HEK293 (cell line): ENCODE results near the gene RNF225.
"Not testable (repeated sequence)": the region's sequence is repeated elsewhere in the genome, so short reads cannot be mapped to it uniquely, and the experiment has no call there.

Experiments used
- CTCF ChIA-PET: fragments of 350-600 bp; formaldehyde crosslinking; extraction: SDS; loops from one replicate; lab custom pipeline; 2021; ENCODE audit warnings: antibody characterized with exemption; lab: Yijun Ruan, JAX
- POLR2A ChIA-PET: fragments of 300-600 bp; formaldehyde crosslinking; extraction: SDS; loops from one replicate; lab custom pipeline; 2020; ENCODE audit warnings: antibody characterized with exemption, inconsistent platforms; lab: Yijun Ruan, JAX
- H3K27ac ChIP-seq: fragments of 200-500 bp; sonication (Bioruptor generic); 2 replicates; pipeline ENCODE4 v1.5.1; 2014; ENCODE audit warnings: low read depth, low read length, control low read depth, inconsistent platforms; ENCODE audit errors: extremely low read depth
- H3K36me3 ChIP-seq, 2 experiments: fragments of 200-500 bp in 1 of 2; sonication (Bioruptor generic) in 1 of 2; 1 replicate in 1 of 2; 2 replicates in 1 of 2; pipeline ENCODE4 v1.5.1; 2014 to 2017; ENCODE audit warnings: inconsistent platforms in 2 of 2, low read length in 2 of 2; ENCODE audit not compliant: control insufficient read depth in 2 of 2, insufficient read depth in 1 of 2
- H3K4me1 ChIP-seq: fragments of 200-500 bp; sonication (Bioruptor generic); 2 replicates; pipeline ENCODE4 v1.5.1; 2014; ENCODE audit warnings: mild to moderate bottlenecking, low read length, inconsistent platforms; ENCODE audit not compliant: control insufficient read depth, insufficient read depth
- H3K4me3 ChIP-seq: 2 replicates; pipeline ENCODE4 v1.5.1; 2011; ENCODE audit warnings: low read depth, mild to moderate bottlenecking, control low read depth, low read length, moderate library complexity
- H3K9me3 ChIP-seq: fragments of 200-500 bp; sonication (Bioruptor generic); 2 replicates; pipeline ENCODE4 v1.5.1; 2014; ENCODE audit warnings: low read depth, low read length, inconsistent platforms; ENCODE audit not compliant: control insufficient read depth, insufficient read depth
- BCL11B ChIP-seq: fragments of 450-650 bp; formaldehyde crosslinking; IDR thresholded peaks from 2 replicates; pipeline ENCODE4 v1.5.1; 2016; ENCODE audit warnings: low read depth, missing biosample characterization, missing genetic modification characterization
- EGR2 ChIP-seq: fragments of 450-650 bp; formaldehyde crosslinking; IDR thresholded peaks from 2 replicates; pipeline ENCODE4 v1.5.1; 2016; ENCODE audit warnings: low read depth, missing biosample characterization, missing genetic modification characterization
- GLI2 ChIP-seq: fragments of 450-650 bp; formaldehyde crosslinking; IDR thresholded peaks from 2 replicates; pipeline ENCODE4; 2017; ENCODE audit warnings: missing biosample characterization, missing genetic modification characterization, low read depth, borderline replicate concordance
- KLF1 ChIP-seq: fragments of 450-650 bp; formaldehyde crosslinking; IDR thresholded peaks from 2 replicates; pipeline ENCODE4 v1.5.1; 2016; ENCODE audit warnings: missing biosample characterization, missing genetic modification characterization
- MYNN ChIP-seq: fragments of 450-650 bp; formaldehyde crosslinking; IDR thresholded peaks from 2 replicates; pipeline ENCODE4 v1.5.1; 2016; ENCODE audit warnings: missing biosample characterization, missing genetic modification characterization, borderline replicate concordance
- ZBTB21 ChIP-seq: fragments of 450-650 bp; formaldehyde crosslinking; IDR thresholded peaks from 2 replicates; pipeline ENCODE4 v1.5.1; 2017; ENCODE audit warnings: missing biosample characterization, missing genetic modification characterization
- ZBTB7A ChIP-seq: fragments of 450-650 bp; formaldehyde crosslinking; IDR thresholded peaks from 2 replicates; pipeline ENCODE4 v1.5.1; 2016; ENCODE audit warnings: low read depth, missing biosample characterization, missing genetic modification characterization
- ZBTB8A ChIP-seq: fragments of 450-650 bp; formaldehyde crosslinking; IDR thresholded peaks from 2 replicates; pipeline ENCODE4 v1.5.1; 2016; ENCODE audit warnings: missing biosample characterization, missing genetic modification characterization
- ZFHX2 ChIP-seq: fragments of 450-650 bp; formaldehyde crosslinking; conservative IDR thresholded peaks from 2 replicates; pipeline ENCODE4 v1.5.1; 2016; ENCODE audit warnings: missing biosample characterization, missing genetic modification characterization
- ZNF146 ChIP-seq: fragments of 450-650 bp; formaldehyde crosslinking; IDR thresholded peaks from 2 replicates; pipeline ENCODE4 v1.5.1; 2016; ENCODE audit warnings: missing biosample characterization, missing genetic modification characterization
- ZNF510 ChIP-seq: fragments of 450-650 bp; formaldehyde crosslinking; IDR thresholded peaks from 2 replicates; pipeline ENCODE4 v1.5.1; 2018; ENCODE audit warnings: mild to moderate bottlenecking, missing genetic modification characterization, missing biosample characterization; ENCODE audit not compliant: insufficient replicate concordance
- ZNF660 ChIP-seq: fragments of 450-650 bp; IDR thresholded peaks from 2 replicates; pipeline ENCODE4 v1.5.1; 2018; ENCODE audit warnings: missing biosample characterization, mild to moderate bottlenecking, missing genetic modification characterization
- ZNF701 ChIP-seq: fragments of 450-650 bp; formaldehyde crosslinking; IDR thresholded peaks from 2 replicates; pipeline ENCODE4 v1.5.1; 2016; ENCODE audit warnings: missing biosample characterization, missing genetic modification characterization
- ZNF843 ChIP-seq: fragments of 450-650 bp; formaldehyde crosslinking; IDR thresholded peaks from 2 replicates; pipeline ENCODE4 v1.5.1; 2016; ENCODE audit warnings: missing biosample characterization, missing genetic modification characterization
- ZSCAN23 ChIP-seq: fragments of 450-650 bp; formaldehyde crosslinking; IDR thresholded peaks from 2 replicates; pipeline ENCODE4 v1.5.1; 2016; ENCODE audit warnings: missing biosample characterization, missing genetic modification characterization
- TF ChIP-seq, protein P1 (sequence below): fragments of 450-650 bp; formaldehyde crosslinking; IDR thresholded peaks from 2 replicates; pipeline ENCODE4 v1.5.1; 2016; ENCODE audit warnings: missing biosample characterization, missing genetic modification characterization

Gene RNF225

DNA sequence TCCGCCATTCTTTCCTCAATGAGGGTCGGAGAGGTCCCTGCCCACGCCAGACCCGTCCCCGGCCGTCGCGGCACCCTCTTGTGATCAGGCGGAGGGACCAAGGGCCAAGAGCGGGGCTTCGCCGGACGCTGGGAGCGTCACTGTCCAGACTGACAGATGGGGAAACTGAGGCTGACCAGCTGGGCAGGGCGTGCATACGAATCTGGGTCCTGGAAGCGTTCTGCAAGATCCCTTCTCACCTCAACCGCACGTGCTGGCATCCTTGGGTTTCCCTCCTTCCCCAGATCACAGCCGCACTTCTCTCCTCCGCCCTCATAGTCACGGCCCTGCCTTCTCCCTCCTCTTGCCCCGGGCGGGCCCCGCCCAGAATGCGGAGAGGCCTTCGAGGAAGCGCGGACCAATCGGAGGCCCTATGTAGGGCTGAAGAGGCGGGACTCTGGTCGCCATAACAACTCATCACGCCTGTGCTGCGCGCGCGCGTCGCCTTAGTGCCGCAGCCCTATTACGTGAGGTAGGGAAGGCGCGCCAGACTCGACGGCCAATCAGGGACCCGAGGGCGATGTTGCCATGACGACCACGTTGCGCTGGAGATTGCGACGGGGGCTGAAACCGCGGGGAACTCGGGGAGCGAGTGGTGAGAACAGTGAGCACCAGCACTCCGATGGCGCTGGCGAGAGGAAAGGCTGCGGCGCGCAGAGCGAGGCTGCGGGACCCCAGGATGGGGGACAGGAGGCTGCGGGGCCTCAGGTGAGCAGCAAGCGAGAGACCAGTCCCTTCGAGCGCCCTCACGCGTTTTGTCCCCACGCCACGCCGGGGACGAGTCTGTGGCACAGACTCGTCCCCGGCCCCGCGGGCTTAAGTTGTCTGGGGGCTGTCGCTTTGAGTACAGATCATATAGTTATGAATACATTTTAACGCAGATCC, 5.7 kb downstream of the RNF225 start (continued):
- no peak for TF ChIP-seq GLI2 (tag by site-specific recombination)
- no peak for TF ChIP-seq ZSCAN23
- TF ChIP-seq ZNF146 (tag by site-specific recombination) = no peak
- no peak for TF ChIP-seq ZBTB21 (tag by site-specific recombination)
- TF ChIP-seq ZNF843 = no peak
- TF ChIP-seq MYNN (tag by site-specific recombination) = peak; percentile 83; the same call in 1 of the 2 replicates

DNA sequence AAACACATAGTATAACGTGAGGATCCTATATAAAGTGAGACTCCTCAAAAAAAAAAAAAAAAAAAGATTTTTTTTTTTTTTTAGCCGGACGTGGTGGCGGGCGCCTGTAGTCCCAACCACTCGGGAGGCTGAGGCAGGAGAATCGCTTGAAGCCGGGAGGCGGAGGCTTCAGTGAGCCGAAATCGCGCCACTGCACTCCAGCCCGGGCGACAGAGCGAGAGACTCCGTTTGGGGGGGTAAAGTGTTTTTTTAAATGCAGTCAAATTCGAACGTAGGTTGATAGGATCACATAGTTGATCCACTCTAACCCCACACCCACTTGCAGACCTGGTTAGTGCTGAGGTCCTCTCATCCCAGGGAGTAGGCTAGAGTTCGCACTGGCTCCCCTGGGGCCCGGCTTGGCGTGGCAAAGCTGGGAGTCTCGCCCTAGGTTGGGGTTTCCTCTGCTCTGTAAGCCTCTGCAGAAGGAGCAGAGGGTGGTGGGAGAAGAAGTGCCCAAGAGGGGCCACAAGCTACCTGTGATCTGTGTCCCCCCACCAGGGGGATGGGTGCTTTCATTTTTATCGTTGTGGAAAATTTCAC, 6.5 kb downstream of the RNF225 start:
- peak overlapping the region; percentile 66 for H3K4me3 ChIP-seq
- no peak for TF ChIP-seq ZBTB7A (tag by site-specific recombination)
- TF ChIP-seq ZNF660 (tag by site-specific recombination) = 0 out of 2 replicates have a peak, but pooled peaks have one; percentile 3
- no peak for TF ChIP-seq ZBTB8A (tag by site-specific recombination)
- TF ChIP-seq ZNF701 = no peak
- TF ChIP-seq, protein P1, sequence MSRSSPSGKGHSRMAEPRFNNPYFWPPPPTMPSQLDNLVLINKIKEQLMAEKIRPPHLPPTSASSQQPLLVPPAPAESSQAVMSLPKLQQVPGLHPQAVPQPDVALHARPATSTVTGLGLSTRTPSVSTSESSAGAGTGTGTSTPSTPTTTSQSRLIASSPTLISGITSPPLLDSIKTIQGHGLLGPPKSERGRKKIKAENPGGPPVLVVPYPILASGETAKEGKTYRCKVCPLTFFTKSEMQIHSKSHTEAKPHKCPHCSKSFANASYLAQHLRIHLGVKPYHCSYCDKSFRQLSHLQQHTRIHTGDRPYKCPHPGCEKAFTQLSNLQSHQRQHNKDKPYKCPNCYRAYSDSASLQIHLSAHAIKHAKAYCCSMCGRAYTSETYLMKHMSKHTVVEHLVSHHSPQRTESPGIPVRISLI (tag by site-specific recombination) = peak; percentile 51; the same call in 1 of the 2 replicates
- ChIA-PET POLR2A (interaction anchor here (0.6 to 1.7 kb wide), 2 partner anchors 20 to 39 kb away, joined by 4 to 5 read pairs; partner anchors contain the start of gene ZNF497), CTCF (no interaction called here)
- peaks cover 0 to 5% of the 10 kb centered on the region in 2 experiments; a peak in 2 of 3 replicates for H3K36me3 ChIP-seq
- H3K27ac ChIP-seq = no peak overlapping the region
- H3K9me3 ChIP-seq = no peaks in the 10 kb centered on the region
- H3K4me1 ChIP-seq = peaks cover 3% of the 10 kb centered on the region; the same call in 1 of the 2 replicates

DNA sequence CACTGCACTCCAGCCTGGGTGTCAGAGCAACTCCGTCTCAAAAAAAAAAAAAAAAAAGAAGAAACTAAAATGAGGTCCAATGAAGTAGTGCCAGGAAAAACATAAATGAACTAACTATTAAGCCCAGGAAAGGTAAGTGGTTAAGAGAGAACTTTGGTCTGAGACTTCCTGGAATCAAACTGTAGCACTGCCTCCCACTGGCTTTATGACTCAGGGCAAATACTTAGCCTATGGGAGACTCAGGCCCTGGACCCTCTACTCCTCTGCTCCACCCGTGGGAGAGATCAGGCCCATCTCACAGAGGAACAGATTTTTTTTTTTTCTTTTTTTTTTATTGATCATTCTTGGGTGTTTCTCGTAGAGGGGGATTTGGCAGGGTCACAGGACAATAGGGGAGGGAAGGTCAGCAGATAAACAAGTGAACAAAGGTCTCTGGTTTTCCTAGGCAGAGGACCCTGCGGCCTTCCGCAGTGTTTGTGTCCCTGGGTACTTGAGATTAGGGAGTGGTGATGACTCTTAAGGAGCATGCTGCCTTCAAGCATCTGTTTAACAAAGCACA, 8.5 kb downstream of the RNF225 start:
- not testable (repeated sequence) for H3K4me3 ChIP-seq

More for the DNA sequence above, 8.5 kb downstream of the RNF225 start:
- H3K36me3 ChIP-seq, H3K27ac ChIP-seq: not testable (repeated sequence)
- POLR2A ChIA-PET = interaction anchor here (0.7 to 1.7 kb wide), 2 partner anchors 42 to 66 kb away, joined by 5 to 6 read pairs; partner anchors contain the start of gene ZNF497
- peak; percentile 44; the same call in 1 of the 2 replicates for TF ChIP-seq EGR2 (tag by site-specific recombination)
- 0 out of 2 replicates have a peak, but pooled peaks have one; percentile 16 for TF ChIP-seq ZFHX2 (tag by site-specific recombination)
- TF ChIP-seq, protein P1 (tag by site-specific recombination) = peak; percentile 57; the same call in 1 of the 2 replicates
- TF ChIP-seq ZNF510 (tag by site-specific recombination) = peak; percentile 69
- TF ChIP-seq BCL11B (tag by site-specific recombination) = peak; percentile 49; the same call in 1 of the 2 replicates
- TF ChIP-seq KLF1 (tag by site-specific recombination) = peak; percentile 42; the same call in 1 of the 2 replicates
- TF ChIP-seq, all 188 proteins: peak for 6; not testable (repeated sequence) for 182
- H3K4me1 ChIP-seq, H3K9me3 ChIP-seq: not testable (repeated sequence)
- CTCF ChIA-PET = interaction anchor here (1.1 kb wide), 1 partner anchor 72 kb away, joined by 8 read pairs; the partner anchor contains the start of gene ZNF446
